Subcutaneous abdominal adipose tissue (tissue), 5 donors: ENCODE results near the gene SCYL1.

ENCODE experiments used
- H3K27ac ChIP-seq: one replicate; pipeline ENCODE4 v1.7.0; 2013; ENCODE audit warnings: low read depth, mild to moderate bottlenecking, inconsistent platforms, low read length, moderate library complexity
- H3K27me3 ChIP-seq, 5 donors: one replicate each; pipeline ENCODE4 v1.7.0; 2013; ENCODE audit warnings: low read length in 5 of 5, inconsistent platforms in 1 of 5; ENCODE audit not compliant: control insufficient read depth in 5 of 5, insufficient read depth in 4 of 5
- H3K36me3 ChIP-seq, 5 donors: one replicate each; pipeline ENCODE4 v1.7.0; 2013; ENCODE audit warnings: low read length in 5 of 5; ENCODE audit not compliant: control insufficient read depth in 5 of 5, insufficient read depth in 5 of 5
- H3K4me1 ChIP-seq, 5 donors: one replicate each; pipeline ENCODE4 v1.7.0; 2013; ENCODE audit warnings: low read length in 5 of 5, mild to moderate bottlenecking in 3 of 5, moderate library complexity in 1 of 5; ENCODE audit not compliant: control insufficient read depth in 5 of 5, insufficient read depth in 5 of 5
- H3K4me3 ChIP-seq, 5 donors: one replicate each; pipeline ENCODE4 v1.7.0; 2013; ENCODE audit warnings: low read length in 5 of 5, low read depth in 1 of 5
- H3K9ac ChIP-seq, 5 donors: one replicate each; pipeline ENCODE4 v1.7.0; 2013; ENCODE audit warnings: low read length in 5 of 5, mild to moderate bottlenecking in 4 of 5, moderate library complexity in 3 of 5
- H3K9me3 ChIP-seq, 5 donors: one replicate each; pipeline ENCODE4 v1.7.0; 2013; ENCODE audit warnings: low read length in 5 of 5; ENCODE audit not compliant: control insufficient read depth in 5 of 5
- donor health status: healthy.
- donor health status: healthy.
- donor health status: healthy.
- donor health status: healthy.
- donor health status: healthy.

SCYL1 gene

GRCh38 chr11:65524741-65525545 is at the start of gene SCYL1:
Gene SCYL1, plus strand, starts transcription at chr11:65525083. Its CDS starts 71 bp downstream, at chr11:65525154.
- H3K9me3 ChIP-seq: no peaks in the 10 kb centered on the region
- peak within 1 kb of the TSS; percentile 70 to 91 (median 82) for H3K4me3 ChIP-seq
- peaks cover 0 to 29% (median 24%) of the 10 kb centered on the region in 5 donors for H3K36me3 ChIP-seq
- H3K9ac ChIP-seq: peak within 1 kb of the TSS; percentile 71 to 94 (median 88)
- peak within 1 kb of the TSS; percentile 75 for H3K27ac ChIP-seq
- no peaks in the 10 kb centered on the region for H3K27me3 ChIP-seq
- peaks cover 5 to 29% (median 23%) of the 10 kb centered on the region in 5 donors for H3K4me1 ChIP-seq

DNA sequence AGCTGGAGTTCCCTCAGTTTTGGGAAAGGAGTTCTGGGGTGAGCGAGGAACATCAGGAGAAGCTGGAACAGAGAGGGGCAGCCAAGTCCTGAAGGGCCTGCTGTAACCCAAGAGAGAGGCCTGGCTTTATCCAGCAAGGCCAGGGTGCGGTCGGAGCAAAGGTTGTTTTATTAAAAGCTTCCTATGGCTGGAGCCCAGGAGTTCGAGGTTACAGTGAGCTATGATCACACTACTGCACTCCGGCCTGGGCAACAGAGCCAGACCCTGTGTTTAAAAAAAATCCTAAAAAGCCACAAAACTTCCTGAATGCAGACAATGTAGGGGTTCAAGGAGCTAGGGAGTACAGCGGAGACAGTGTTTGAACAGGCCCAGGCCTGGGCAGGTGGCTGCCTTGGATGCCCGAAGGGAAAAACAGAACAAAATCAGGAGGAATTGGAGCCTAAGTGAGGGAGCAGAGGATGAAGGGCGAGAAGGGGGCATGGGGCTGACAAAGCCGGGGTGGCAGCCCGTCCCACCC is 48.2 kb upstream of the SCYL1 start:
- H3K4me1 ChIP-seq: peaks cover 21 to 54% (median 51%) of the 10 kb centered on the region in 5 donors
- H3K4me3 ChIP-seq: peak overlapping the region; percentile 75 to 85 (median 77)
- H3K9ac ChIP-seq: peak overlapping the region; percentile 93 to 99 (median 98)
- H3K9me3 ChIP-seq: no peaks in the 10 kb centered on the region
- no peaks in the 10 kb centered on the region for H3K27me3 ChIP-seq
- H3K36me3 ChIP-seq: no peaks in the 10 kb centered on the region
- peak overlapping the region; percentile 100 for H3K27ac ChIP-seq

GRCh38 chr11:65477149-65477965 is 47.5 kb upstream of the SCYL1 start:
- H3K4me1 ChIP-seq: peaks cover 18 to 48% (median 45%) of the 10 kb centered on the region in 5 donors
- peak overlapping the region; percentile 100 for H3K27ac ChIP-seq
- peak overlapping the region; percentile 75 to 85 (median 77) for H3K4me3 ChIP-seq
- H3K9me3 ChIP-seq: no peaks in the 10 kb centered on the region
- H3K27me3 ChIP-seq: no peaks in the 10 kb centered on the region
- H3K36me3 ChIP-seq: no peaks in the 10 kb centered on the region
- peak overlapping the region; percentile 93 to 99 (median 98) for H3K9ac ChIP-seq

GRCh38 chr11:65478388-65479183 is 46.3 kb upstream of the SCYL1 start:
- peak overlapping the region; percentile 100 for H3K27ac ChIP-seq
- H3K4me1 ChIP-seq: peaks cover 18 to 44% (median 41%) of the 10 kb centered on the region in 5 donors
- H3K9me3 ChIP-seq: no peaks in the 10 kb centered on the region
- no peaks in the 10 kb centered on the region for H3K27me3 ChIP-seq
- peak overlapping the region; percentile 56 to 99 (median 75) for H3K9ac ChIP-seq
- H3K4me3 ChIP-seq: peak overlapping the region; percentile 31 to 57 (median 42)
- no peaks in the 10 kb centered on the region for H3K36me3 ChIP-seq

DNA sequence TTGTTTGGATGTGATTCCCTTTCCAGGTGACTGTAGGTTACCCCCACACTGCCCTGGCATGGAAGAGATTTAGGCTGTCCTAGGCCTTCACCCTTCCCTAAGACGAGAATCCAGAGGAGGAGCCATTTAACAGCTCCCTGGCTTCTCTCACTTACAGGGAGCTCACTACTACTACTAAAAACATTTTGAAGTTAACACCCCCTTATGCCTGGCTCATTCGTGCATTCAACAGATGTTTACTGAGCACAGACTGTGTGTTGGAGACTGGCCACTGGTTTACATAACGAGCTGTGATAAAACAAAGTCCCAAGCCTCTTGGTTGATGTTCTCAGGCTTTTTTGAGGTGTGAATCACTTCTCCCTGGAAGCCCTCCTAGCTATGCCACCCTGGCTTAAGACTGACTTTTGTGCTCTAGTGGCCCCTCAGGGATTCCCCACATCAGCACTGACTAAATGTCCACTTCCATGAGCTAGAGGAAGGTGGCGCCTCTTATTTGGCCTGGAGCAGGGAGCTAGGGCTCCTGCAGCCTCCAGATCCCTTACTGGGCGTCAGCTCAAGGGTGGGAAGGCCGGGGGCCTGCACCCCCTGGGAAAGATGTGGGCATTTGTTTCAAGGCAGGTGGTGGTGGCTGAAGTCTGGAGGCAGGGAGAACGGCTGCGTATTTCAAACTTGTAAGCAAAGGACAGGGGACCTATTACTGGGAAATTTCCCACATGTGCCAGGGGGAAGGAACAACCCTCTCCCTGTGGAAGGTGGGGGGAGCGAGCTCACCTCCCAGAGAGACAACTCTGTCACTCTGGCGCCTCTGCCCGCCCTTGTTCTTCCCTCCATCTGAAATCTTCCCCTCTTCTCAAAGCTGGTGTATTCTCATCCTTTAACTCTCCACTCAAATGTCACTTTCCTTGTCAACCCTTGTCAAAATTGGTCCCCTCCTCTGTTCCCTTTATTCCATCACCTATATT is 45.4 kb upstream of the SCYL1 start:
- peak overlapping the region; percentile 100 for H3K27ac ChIP-seq
- no peaks in the 10 kb centered on the region for H3K36me3 ChIP-seq
- no peaks in the 10 kb centered on the region for H3K9me3 ChIP-seq
- H3K27me3 ChIP-seq: no peaks in the 10 kb centered on the region
- H3K4me3 ChIP-seq: peak overlapping the region; percentile 18 to 57 (median 37)
- H3K9ac ChIP-seq: peak overlapping the region; percentile 56 to 99 (median 77)
- H3K4me1 ChIP-seq: peaks cover 18 to 44% (median 41%) of the 10 kb centered on the region in 5 donors

DNA sequence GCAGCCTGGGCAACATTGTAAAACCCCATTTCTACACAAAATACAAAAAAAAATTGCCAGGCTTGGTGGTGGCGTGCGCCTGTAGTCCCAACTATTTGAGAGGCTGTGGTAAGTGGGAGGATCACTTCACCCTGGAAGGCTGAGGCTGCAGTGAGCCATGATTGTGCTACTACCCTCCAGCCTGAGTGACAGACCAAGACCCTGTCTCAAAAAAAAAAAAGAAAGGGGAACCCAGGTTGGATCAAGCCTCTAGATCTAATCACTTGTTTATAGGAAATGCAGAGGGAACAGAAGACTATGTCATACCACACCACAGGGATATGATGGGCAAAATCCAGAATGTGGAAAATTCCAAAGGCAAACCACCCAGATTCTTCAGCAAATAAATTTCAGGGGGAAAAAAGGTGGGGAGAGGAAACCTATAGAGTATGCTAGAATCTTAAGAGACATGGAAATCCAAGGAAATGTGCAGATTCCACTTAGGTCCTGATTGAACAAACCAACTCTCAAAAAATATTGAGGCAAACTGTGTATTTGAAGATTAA is 42.5 kb upstream of the SCYL1 start:
- H3K9me3 ChIP-seq: no peaks in the 10 kb centered on the region
- H3K4me3 ChIP-seq: no peak overlapping the region
- H3K4me1 ChIP-seq: peaks cover 27 to 56% (median 51%) of the 10 kb centered on the region in 5 donors
- no peaks in the 10 kb centered on the region for H3K36me3 ChIP-seq
- H3K27me3 ChIP-seq: no peaks in the 10 kb centered on the region
- no peak overlapping the region for H3K27ac ChIP-seq
- H3K9ac ChIP-seq: no peak overlapping the region

GRCh38 chr11:65485920-65486219 is 39.0 kb upstream of the SCYL1 start:
- Histone ChIP-seq H3K4me3 (no peak overlapping the region), H3K36me3 (no peaks in the 10 kb centered on the region), H3K4me1 (peaks cover 32 to 65% (median 61%) of the 10 kb centered on the region in 5 donors), H3K27me3 (no peaks in the 10 kb centered on the region), H3K9ac (peak overlapping the region in 3 of 5 donors; percentile 28 to 66 (median 57)), H3K9me3 (no peaks in the 10 kb centered on the region), H3K27ac (peak overlapping the region; percentile 99)

GRCh38 chr11:65486570-65487466 is 38.1 kb upstream of the SCYL1 start:
- Histone ChIP-seq H3K9ac (peak overlapping the region in 1 of 5 donors; percentile 61), H3K4me3 (peak overlapping the region in 2 of 5 donors; percentile 19 to 37), H3K27me3 (peaks cover 0 to under 1% (median 0%) of the 10 kb centered on the region in 5 donors), H3K4me1 (peaks cover 38 to 69% (median 65%) of the 10 kb centered on the region in 5 donors), H3K27ac (peak overlapping the region; percentile 99), H3K36me3 (no peaks in the 10 kb centered on the region), H3K9me3 (no peaks in the 10 kb centered on the region)
